LNCAP (cell line): ENCODE results near the gene GPR63.

Experiments used
- CTCF ChIP-seq: fragments of 450-650 bp; IDR thresholded peaks from 2 replicates; pipeline ENCODE4 v1.5.1; 2017; ENCODE audit warnings: mild to moderate bottlenecking

The GPR63 gene

GRCh38 chr6:96777113-96777512 is 60.2 kb downstream of the GPR63 start:
- TF ChIP-seq CTCF = no peak

- no peak for TF ChIP-seq CTCF
These were observed 61.4 kb downstream of the GPR63 start for GRCh38 chr6:96775727-96776400.

DNA sequence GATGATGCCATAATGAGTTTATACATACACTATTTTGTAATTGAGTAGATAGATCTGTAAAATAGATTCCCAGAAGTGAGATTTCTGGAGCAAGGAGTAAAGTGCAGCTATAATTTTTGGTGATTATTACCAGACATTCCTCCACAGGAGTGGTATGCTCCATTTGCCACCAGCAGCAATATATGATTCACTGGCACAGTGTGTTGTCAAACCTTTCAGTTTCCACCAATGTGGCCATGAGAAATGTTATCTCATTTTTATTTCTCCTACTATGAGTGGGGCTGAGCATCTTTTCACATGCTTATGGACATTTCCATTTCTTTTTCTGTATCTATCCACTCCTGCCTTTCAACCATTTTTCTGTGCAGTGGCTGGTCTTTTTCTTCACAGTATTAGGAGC is 70.5 kb downstream of the GPR63 start:
- no peak for TF ChIP-seq CTCF

DNA sequence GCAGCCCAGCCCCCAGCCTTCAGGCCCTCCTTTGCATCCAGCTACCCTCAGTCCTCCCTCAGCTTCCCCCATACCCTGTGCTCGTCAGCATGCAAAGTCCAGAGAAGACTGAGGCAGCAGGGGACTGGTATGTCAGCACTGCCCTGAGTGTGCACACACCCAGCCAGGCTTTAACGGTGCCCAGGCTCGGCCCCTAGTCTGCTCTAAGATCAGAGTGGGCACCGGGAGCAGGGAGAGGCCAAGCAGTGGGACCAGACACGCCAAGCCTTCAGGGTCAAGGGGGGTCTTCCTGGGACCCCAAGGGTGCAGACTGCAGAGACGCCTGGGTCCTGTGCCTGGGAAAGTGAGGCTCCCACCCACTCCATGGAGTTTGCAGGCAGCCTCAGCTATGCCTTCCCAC is 74.7 kb downstream of the GPR63 start:
- no peak for TF ChIP-seq CTCF

DNA sequence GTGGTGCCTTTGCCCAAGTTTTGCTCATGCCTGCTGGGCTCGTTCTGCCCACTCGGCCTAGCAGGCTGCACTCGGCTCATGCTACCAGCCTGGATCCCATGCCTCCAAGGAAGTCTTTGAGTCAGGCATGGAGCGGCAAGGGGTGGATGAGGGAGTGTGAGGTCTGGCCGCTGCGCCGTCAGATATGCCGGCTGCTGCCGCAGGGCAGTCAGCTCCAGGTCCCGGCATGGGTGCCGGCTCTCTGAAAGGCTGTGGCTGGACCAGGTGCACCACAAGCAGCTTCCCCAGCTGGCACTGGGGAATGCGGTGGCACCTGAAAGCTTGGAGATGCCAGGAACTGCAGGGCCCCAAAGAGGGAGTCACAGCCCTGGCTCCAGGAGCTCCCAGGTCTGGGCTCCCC is 75.5 kb downstream of the GPR63 start:
- no peak for TF ChIP-seq CTCF

DNA sequence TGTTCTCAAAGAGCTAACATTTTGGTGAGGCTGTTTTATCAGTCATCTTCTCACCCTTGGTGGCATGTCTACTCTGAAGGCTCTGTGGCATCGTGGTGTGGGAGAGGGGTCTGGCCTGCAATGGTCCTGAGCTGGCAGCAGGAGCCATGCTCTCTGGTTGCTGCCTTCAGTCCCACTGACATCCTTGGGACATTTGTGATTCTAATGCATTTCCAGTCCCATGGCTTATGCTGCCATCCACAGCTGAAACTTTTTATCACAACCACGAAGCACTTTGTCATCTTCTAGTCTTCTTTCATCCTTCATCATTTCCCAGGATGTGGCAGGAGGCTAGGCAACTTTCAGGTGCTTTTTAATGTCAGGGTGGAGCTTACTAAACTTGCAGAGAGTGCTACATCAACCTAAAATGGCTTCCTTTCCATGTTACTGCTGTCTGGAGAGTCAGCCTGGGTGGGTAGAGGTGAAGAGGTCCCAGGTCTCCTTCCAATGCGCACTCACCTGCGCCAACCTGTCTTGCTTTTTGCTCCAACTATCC is 77.1 kb downstream of the GPR63 start:
- TF ChIP-seq CTCF = no peak

- TF ChIP-seq CTCF = no peak
These were observed 82.2 kb downstream of the GPR63 start for GRCh38 chr6:96755096-96755495.

GRCh38 chr6:96749891-96750290 is 87.4 kb downstream of the GPR63 start:
- TF ChIP-seq CTCF = no peak
